GM18511 (cell line): ENCODE results near the gene LZTFL1.
"Not testable (repeated sequence)": the region's sequence is repeated elsewhere in the genome, so short reads cannot be mapped to it uniquely, and the experiment has no call there.

ENCODE experiments used
- ATAC-seq: cut with Tn5 transposase; IDR thresholded peaks from one replicate; pipeline ENCODE4 v1.9.1; 2021; ENCODE audit warnings: mild to moderate bottlenecking, moderate library complexity; ENCODE audit not compliant: unreplicated experiment

Gene LZTFL1

DNA sequence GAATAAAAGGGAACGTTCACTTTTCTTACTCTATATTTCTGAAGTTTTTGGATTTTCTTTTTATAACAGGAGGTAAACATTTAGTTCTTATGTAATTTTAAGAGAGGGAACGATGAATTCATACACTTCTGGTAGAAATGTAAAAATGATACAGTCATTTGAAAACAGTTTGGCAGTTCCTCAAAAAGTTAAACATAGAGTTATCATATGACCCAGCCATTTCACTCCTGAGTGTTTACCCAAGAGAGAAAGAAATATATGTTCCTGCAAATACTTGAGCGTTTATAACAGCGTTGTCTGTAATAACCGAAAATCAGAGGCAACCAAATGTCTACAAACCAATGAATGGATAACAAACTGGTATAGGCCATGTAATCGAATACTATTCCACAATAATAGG, 23.6 kb upstream of the LZTFL1 start:
- ATAC-seq: no peak

- ATAC-seq: peak; percentile 79
These were observed 23.0 kb upstream of the LZTFL1 start for GRCh38 chr3:45864760-45865519.

DNA sequence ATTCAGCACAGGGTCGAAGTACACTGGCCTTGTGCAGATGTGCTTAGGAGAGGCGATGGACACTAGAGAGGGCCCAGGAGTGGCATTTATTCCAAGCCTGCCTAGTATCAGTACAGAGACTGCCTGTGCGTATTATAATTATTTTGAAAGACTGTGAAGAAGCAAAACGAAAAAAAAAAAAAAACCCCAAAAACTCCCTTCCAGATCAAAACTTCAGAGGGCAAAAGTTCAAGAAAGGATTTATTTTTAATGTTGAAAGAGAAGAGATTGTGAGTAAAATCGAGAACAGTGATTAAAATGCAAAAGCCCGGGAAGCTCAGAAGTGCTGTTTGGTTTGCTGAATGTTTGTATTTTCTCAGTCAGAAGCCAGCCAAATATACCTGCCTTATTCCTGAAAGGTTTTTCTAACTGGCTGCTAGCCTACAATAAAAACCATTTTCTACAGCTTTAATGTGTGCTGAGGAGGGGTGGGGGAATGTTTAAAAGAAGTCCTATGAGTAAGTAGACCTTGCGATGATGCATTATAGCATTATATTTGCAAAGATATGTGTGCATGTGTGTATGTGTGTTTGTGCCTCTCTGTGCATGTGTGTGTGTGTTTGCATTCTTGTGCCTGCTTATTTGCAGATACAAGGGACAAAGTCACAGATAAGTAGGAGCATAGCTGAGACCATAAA, 19.3 kb upstream of the LZTFL1 start:
- ATAC-seq: peak; percentile 63

GRCh38 chr3:45860481-45860880, 18.6 kb upstream of the LZTFL1 start:
- ATAC-seq: no peak

DNA sequence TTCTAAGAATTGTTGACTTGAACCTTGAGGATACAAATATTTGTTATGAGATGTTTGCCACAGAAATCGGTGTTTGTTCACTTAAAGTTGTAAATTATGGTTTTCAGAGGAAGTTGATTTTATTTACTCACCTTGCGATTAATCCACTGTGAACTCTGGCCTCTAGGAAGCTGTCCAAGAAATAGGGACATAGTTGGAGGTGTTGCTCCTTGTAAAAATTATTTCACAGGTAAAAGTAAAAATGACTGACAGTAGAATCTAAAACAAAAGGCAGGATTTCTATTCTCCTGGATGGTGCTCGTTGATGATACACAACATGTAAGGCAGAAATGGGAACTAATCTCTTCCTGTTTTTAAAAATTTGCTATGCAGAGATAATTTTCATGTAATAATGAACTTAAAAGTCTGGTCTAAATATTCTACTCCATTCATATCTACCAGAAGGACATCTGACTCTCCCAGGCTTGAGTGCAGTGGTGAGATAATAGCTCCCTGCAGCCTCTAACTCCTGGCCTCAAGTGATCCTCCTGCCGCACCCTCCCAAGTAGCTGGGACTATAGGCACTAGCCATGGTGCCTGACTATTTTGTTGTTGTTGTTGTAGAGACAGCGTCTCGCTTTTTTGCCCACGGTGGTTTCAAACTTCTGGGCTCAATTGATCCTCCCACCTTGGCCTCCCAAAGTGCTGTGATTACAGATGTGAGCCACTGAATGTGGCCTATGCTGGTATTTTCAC, 17.1 kb upstream of the LZTFL1 start:
- ATAC-seq: no peak

DNA sequence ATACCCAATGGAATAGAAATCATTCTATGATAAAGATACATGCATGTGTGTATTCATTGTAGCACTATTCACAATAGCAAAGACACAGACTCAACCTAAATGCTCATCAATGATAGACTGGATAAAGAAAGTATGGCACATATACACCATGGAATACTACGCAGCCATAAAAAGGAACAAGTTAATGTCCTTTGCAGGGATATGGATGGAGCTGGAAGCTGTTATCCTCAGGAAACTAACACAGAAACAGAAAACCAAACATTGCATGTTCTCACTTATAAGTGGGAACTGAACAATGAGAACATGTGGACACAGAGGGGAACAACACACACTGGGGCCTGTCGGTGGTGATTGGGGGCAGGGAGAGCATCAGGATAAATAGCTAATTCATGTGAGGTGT, 15.1 kb upstream of the LZTFL1 start:
- ATAC-seq: not testable (repeated sequence)

GRCh38 chr3:45856323-45856722, 14.4 kb upstream of the LZTFL1 start:
- not testable (repeated sequence) for ATAC-seq

GRCh38 chr3:45852828-45853227, 10.9 kb upstream of the LZTFL1 start:
- peak; percentile 45 for ATAC-seq

DNA sequence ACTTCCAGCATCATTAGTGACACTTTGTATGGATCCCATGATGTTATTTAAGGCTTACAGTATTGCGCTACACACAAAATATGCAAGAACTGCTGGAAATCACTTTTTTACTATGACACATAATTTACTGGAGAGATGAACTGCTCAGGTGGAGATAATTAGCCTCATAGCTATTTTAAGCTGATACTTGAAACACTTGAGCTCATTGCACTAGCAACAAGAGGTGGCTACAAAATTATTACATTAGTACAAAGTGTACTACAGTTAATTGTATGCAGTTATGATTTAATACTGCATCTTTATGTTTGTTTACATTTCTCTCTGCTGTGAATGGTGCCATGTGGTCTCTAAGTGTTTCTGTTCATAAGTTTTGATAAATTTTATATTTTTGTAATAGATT, 6.5 kb upstream of the LZTFL1 start:
- no peak for ATAC-seq

- ATAC-seq: no peak
These were observed 2.7 kb upstream of the LZTFL1 start for GRCh38 chr3:45844616-45845015.

GRCh38 chr3:45842851-45843625, 1.1 kb upstream of the LZTFL1 start:
- ATAC-seq: no peak

DNA sequence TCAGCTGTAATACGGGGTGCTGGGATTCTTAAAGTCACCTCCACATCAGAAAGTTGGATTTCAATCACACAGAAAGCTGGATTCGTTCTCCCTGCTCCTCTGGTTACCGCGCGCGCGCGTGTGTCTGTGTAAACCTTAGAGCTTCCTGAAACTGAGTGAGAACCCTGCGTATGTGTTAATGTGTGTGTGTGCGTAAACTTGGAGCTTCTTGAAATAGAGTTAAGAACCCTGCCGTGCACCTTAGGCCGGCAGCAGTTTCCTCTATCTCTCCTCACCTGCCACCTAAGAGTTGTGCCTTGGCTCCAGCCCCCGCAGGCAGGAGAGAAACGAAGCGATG, 531 bp downstream of the LZTFL1 start:
- ATAC-seq: no peak

DNA sequence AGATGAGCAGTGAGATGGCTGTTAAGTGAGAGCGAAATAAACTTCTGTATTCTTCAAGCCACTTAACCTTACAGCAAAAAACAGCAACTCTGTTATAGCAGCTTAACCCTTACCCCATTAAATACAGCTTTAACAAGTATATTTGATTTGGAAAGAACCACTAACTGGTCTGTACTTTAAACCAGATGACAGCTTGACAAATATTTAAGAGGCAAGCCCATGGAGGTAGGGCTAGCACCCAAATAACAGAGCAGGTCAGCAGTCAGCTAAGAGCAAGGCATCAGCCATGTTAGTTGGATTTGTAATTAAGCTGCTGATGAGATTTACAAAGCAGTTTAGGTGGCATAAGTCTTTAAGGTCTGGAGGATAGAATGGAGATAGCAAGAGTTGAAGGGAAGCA, 3.5 kb downstream of the LZTFL1 start:
- ATAC-seq: no peak

DNA sequence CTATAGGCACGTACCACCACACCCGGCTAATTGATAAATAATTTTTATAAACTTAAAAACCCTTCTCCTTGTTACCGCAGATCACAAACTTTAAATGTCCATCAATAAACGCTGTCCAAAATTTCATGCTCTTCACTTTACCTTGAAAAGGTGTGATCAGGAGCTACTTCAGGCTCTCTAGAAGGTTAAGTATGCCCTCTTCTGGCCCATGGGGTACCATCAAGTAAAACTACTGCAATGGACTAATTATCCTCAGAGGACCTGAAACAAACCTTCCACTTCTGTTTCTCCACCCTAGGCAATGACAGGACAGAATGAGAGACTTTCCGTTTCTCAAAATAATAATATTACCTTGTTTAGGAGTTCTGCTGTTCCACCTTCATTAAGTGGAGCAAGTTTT, 9.2 kb downstream of the LZTFL1 start:
- no peak for ATAC-seq

GRCh38 chr3:45830121-45830520, 11.8 kb downstream of the LZTFL1 start:
- no peak for ATAC-seq

- ATAC-seq: no peak
These were observed 15.0 kb downstream of the LZTFL1 start for GRCh38 chr3:45826908-45827307.

DNA sequence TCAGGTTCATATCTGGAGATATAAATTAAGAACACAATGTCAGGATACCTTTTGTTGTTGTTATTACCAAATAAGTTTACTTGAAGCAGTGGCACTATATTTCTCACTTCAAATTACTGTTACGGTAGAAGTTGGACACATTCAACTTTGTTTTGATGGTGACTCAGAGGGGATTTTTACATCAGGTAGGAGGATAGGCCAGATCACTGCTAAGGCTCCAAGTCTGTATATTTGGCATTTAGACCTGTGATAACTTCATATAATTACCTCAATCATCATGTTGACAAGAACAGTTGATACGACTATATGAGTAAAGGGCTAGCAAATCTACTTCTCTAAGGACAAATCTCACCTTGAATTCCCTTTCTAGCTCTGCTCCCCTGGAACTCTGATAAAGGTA, 15.6 kb downstream of the LZTFL1 start:
- no peak for ATAC-seq

GRCh38 chr3:45821127-45821526, 20.8 kb downstream of the LZTFL1 start:
- ATAC-seq: no peak

DNA sequence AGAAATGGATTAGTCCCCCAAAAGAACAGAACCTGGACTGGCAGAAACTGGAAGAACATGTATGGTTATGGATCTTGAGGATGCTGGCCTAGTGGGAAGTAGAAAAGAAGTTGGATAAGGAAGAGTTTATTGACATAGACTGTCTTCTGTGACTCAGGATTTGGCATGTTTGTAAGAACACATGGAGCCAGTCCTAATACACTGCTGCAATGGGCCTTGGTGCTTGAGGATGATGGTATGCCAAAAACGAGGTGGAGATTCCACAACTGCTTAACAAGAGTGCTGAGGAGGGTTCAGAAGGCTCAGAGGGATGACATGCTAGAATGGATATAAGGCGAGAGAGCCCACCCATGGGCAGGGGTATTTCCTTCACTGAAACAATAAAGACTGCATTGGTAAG, 22.4 kb downstream of the LZTFL1 start:
- no peak for ATAC-seq

DNA sequence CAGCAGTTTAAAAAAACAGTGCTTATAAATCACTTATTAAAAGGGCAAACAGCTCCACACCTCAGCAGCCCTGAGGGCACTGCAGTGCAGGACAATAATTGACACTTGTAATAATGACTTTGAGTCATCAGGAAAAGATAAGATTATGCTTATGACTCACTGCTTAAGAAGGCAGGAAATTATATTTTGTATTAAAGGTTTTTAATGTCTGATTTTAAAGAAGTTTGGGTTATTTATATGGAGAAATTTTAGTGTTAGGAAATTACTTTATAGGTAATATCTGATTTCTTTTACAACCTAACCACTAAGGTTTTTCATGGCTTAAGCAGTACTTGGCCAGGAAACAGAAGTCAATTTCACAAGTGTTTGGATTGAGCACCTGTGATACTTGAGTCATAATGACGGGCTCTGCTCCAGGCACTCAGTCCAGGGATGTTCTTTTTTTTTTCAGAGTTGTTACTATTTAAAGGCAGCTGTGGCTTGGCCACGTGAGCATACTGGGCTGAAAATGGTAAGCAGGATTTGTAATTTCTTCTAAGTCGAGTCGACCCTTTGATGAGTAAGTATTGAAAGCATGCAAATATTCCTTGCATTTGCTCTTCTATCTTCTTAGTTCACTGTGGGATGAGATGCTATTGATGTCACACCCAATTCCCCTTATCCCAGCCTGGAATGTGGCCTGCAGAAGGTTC, 23.9 kb downstream of the LZTFL1 start:
- ATAC-seq: no peak

DNA sequence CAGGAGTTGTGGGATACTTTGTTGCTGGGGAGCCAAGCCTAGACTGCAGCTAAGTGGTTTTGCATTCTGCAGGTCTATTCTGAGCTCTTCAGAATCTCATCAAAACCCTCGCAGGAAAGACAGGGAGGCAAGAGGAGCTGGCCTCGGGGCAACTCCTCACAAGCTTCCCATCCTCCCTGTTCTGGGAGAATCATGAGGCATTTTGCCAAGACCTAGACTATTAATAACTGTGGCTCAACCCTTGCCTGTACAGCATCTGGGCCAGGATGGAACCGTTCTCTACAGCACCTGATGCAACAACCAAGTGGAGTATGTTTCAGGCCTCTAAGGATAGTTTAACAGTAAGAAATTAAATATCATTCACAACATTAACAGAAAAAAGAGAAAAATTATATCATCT, 25.4 kb downstream of the LZTFL1 start:
- no peak for ATAC-seq
